Epithelial cell of prostate (primary cell): ENCODE data around the gene IRS1.
A peak's percentile ranks its signal among the peaks of the same experiment; 100 is the strongest.

ENCODE experiments used
- DNase-seq: peaks from one replicate; pipeline ENCODE4 v3.0.0-alpha.2; 2011; ENCODE audit warnings: low read depth, low spot score
- H3K27ac ChIP-seq: fragments of 450-650 bp; 2 replicates; pipeline ENCODE4 v1.5.1; 2017; ENCODE audit warnings: mild to moderate bottlenecking

The IRS1 gene

DNA sequence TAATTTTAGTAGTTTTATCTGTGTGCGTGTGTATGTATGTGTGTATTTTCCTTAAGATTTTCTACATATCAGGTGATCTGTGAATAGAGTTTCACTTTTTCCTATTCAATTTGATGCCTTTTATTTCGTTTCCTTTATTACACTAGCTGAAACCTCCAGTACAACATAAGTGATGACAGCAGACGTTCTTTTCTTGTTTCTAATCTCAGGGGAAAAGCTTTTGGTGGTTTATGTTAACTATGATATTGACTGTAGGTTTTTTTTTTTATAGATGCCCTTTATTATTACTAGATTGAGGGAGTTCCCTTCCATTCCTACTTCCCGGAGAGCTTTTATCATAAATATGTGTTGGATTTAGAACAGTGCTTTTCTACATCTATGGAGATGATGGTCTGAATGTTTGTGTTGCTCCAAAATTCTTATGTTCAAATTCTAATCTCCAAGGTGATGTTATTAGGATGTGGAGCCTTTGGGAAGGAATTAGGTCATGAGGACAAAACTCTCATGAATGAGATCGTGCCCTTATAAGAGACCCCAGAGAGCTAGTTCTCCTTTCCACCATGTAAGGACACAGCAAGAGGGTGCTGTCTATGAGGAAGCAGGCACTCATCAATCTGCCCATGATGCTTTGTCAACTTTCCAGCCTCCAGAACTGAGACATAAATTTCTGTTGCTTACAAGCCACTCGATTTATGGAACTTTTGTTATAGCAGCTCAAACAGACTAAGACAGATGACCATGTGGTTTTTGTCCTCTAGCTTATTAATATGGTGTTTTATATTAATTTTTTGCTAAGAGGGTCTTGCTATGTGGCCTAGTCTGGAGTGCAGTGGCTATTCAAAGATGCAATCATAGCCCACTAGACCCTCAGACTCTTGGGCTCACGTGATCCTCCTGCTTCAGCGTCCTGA lies 30.4 kb upstream of the IRS1 start:
- no peak overlapping the region for H3K27ac ChIP-seq
- no peak for DNase-seq

DNA sequence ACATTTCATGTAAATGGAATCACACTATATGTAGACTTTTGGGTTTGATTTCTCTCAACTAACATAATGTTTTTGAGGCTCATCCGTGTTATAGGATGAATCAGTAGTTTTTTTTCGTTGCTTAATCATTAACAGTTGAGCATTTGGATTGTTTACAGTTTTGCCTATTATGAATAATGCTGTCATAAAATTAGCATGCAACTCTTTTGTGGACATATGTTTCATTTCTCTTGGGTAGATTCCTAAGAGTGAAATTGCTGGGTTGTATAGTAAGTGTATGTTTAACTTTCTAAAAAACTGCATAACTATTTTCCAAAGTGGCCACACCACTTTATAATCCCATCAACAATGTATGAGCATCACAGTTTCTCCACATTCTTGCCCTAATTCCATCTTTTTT lies 28.6 kb upstream of the IRS1 start:
- no peak overlapping the region for H3K27ac ChIP-seq
- no peak for DNase-seq

DNA sequence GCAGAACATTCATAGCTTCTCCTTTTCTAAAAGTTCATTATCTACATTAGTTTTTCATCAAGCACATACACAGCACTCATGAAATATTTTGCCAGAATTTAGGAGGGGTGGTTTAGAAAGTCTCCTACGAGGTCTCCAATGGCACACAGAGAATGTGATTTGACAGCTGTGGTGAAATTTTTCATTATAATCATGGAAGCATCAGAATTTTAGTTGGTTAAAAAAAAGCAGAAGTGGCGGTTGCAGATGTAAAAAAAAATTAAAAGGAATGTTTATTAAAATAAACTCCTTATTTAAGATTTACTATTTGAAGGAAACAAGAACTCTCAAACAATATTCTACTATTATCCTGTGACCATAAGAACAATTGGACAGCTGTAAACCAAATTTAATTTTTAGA lies 25.4 kb upstream of the IRS1 start:
- H3K27ac ChIP-seq, result no peak overlapping the region
- DNase-seq, result no peak

- DNase-seq, result no peak
Measured at GRCh38 chr2:226818930-226819329, 19.3 kb upstream of the IRS1 start.

GRCh38 chr2:226813148-226813701 lies 13.6 kb upstream of the IRS1 start:
- no peak overlapping the region for H3K27ac ChIP-seq
- no peak for DNase-seq

More at GRCh38 chr2:226818930-226819329, 19.3 kb upstream of the IRS1 start:
- no peak overlapping the region for H3K27ac ChIP-seq

DNA sequence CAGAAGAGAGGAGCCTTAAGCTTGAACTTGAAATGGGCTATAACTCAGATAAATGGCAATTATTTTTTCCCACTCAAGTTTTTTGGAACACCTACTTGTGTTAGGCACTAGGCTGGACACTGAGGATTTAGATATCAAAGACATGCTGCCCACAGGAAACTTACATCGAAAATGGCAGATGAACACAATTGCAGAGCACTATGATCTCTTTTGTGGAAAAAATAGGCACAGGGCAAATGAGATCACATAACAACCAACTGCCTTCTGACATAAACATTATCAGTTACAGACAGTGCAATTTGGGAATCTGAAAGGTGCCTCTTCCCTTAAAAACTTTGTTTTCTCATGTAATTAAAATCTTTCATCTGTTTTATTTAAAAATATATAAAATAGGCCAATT lies 3.8 kb upstream of the IRS1 start:
- H3K27ac ChIP-seq, result no peak overlapping the region
- DNase-seq, result no peak

GRCh38 chr2:226802573-226802972 lies 3.0 kb upstream of the IRS1 start:
- H3K27ac ChIP-seq, result no peak overlapping the region
- no peak for DNase-seq

DNA sequence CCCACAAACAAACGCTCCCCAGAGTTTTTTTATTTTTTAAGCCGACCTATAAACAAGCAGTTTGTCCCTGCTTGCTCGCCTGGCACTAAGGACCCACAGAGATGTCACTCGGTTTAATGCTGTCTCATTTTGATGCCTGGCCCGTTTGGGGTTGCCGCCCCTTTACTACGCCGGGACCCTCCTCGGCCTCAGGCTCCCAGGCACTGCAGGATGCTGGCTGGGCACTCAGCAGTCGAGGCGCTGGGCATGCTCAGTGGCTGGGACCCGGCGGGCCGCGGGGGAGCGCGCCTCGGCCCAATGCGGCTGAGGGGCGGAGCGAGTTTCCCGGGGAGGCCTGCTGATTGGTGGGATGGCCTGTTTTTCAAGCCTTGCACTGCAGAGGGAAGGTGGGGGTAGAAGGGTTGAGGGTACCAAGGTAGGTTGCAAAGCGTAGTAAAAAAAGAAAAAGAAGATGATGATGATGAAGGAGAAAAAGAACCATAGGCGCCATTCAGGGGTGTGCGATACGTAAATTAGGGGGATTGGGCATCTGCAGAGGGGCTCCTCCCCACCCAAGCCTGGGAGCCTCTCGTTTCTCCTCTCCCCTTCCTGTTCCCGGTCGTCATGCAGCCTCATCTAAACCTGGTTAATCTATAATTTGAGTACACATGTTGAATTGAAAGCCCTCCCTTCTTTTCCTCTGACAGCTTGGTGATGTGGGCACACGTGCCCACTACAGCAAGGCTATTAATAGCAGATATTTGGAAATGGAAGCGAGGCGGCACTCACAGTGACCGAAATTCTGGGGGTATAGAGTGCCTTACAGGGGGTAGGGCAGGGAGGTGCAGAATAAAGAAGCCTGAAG lies 1.5 kb upstream of the IRS1 start:
- peak overlapping the region; percentile 96 for H3K27ac ChIP-seq
- DNase-seq, result no peak

GRCh38 chr2:226799976-226800940 lies 638 bp upstream of the IRS1 start:
- DNase-seq, result no peak
- peak overlapping the region; percentile 96 for H3K27ac ChIP-seq

DNA sequence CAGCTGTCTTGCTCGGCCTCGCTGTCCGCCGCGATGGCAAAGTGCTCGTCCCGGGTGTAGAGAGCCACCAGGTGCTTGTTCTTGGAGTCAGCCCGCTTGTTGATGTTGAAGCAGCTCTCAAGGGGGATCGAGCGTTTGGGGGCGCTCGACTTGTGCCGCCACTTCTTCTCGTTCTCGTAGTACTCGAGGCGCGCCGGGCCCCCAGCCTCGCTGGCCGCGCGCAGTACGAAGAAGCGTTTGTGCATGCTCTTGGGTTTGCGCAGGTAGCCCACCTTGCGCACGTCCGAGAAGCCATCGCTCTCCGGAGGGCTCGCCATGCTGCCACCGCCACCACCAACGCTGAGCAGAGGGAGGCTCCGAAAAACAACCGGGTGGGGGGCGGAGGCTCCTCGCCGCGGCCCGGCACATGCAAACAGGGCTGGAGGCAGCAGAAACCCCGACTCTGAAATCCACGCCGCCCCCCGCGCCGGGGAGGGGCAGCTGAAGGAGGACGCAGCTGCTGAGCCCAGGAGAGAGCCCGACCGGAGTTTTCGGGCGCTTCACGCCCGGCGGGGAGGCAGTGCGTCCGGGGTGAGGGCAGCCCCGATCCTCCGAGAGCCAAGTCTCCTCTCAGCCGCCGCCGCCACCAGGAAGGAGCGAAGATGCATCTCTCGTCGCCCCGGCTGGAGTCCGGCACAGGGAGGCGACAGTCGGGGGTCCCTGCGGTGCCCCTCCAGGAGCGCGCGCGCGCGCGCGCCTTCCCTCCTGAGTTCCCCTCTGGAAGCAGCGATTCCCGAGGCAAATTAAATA lies 1.0 kb downstream of the IRS1 start:
- peak overlapping the region; percentile 96 for H3K27ac ChIP-seq
- DNase-seq, result no peak

- H3K27ac ChIP-seq, result peak overlapping the region; percentile 96
- DNase-seq, result no peak
Measured at GRCh38 chr2:226797989-226798421, 1.6 kb downstream of the IRS1 start.

GRCh38 chr2:226797289-226797988 lies 2.2 kb downstream of the IRS1 start:
- peak overlapping the region; percentile 96 for H3K27ac ChIP-seq
- DNase-seq, result no peak

DNA sequence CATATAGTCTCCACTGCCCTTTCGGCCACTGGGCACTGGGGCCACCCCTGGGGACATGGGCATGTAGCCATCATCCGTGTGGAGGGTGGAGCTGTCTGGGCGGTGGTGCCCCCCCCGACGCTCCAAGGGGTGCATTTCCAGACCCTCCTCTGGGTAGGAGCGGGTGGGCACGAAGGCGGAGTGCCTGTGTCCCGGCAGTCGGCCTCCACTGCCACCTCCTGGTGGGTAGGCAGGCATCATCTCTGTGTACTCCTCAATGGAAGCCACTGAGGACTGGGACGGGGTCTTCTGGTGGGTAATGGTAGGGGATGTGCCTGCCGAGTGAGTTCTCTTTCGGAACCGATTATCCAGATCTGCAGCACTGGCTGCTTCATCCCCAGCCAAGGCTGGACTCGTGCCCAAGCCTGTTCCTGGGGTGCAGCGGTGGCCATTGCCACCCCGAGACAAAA lies 2.8 kb downstream of the IRS1 start:
- peak overlapping the region; percentile 96 for H3K27ac ChIP-seq
- no peak for DNase-seq

DNA sequence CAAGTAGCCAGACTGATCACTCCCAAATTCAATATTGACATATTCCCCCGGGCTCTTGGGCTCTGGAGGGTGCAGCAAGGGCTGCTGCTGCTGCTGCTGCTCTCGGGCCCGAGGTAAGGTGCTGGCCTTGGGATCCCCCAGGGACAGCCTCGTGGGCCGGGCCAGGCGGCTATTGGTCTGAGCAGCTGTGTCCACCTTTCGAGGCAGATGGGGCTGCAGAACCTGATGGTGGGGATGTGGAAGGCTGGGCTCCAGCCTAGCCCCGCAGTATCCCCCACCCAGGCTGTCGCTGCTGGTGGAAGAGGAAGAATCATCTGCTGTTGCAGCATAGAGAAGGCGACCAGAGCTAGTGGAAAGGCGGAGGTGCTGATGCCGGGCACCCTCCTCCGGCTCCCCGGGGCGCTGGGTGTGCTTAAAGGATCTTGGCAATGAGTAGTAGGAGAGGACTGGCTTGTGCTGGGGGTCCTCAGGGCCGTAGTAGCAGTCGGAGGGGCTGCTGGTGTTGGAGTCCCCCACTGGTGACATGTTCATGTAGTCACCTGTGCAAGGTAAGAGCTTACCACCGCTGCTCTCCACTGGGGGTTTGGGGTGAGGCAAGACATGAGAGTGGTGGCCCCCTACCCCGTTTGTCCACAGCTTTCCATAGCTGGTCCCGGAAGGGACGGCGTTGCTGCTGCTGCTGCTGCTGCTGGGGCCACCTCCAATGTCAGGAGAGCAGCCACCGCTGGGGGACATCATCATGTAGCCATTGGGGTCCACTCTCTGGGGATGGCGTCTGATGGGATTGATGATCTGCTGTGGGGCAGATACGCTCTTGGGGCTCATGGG lies 3.4 kb downstream of the IRS1 start:
- H3K27ac ChIP-seq, result peak overlapping the region; percentile 96
- DNase-seq, result no peak

DNA sequence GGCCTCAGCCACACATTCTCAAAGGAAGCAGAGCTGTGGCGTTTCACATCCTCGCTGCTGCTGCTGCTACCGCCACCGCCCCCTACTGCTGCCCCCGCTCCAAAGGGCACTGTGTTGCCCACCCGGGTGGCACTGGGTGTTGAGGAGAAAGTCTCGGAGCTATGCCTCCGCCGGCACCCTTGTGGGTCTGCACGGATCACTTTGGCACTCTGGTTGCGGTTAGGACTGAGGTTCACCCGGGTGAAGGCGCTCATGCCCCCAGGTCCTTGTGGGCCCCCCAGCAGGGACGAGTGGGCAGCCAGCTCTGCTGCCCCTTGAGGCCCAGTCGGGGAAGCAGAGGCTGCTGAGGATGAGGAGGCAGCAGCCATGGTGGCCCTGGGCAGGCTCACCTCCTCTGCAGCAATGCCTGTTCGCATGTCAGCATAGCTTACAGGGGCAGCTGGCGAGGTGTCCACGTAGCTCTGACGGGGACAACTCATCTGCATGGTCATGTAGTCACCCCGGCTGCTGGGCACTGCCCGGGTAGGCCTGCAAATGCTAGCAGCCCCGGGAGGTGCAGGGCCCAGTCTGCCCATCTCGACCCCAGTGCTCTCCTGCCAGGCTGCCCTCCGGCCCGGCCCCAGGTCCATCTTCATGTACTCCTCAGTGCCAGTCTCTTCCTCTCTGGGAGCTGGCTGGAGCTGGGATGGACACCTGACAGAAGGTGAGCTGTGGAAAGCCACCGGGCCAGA lies 4.2 kb downstream of the IRS1 start:
- H3K27ac ChIP-seq, result peak overlapping the region; percentile 96
- DNase-seq, result no peak

DNA sequence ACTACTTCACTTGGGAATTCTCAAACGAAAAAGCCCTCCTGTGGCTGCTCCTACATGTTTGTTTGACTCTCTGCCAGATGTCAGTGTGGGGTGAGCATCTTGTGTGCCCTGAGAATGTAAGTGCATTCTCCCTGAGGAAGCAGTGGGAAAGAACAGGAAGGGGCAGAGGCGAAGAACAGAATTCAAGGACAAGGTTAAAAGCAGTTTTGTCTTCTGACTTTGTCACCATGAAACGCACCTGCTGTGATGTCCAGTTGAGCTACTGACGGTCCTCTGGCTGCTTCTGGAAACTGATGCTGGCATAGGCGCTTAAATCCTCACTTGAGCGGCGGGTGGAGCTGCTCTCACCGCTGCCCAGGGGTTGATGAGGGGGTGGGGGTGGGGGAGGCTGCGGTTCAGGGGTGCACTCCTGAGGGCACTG lies 4.9 kb downstream of the IRS1 start:
- peak overlapping the region; percentile 96 for H3K27ac ChIP-seq
- DNase-seq, result no peak

- no peak for DNase-seq
- peak overlapping the region; percentile 96 for H3K27ac ChIP-seq
Measured at GRCh38 chr2:226794196-226794661, 5.4 kb downstream of the IRS1 start.
